ENCODE data around the gene PPP1R15A.
"Not testable (repeated sequence)": the region's sequence is repeated elsewhere in the genome, so short reads cannot be mapped to it uniquely, and the experiment has no call there.

Gene PPP1R15A

DNA sequence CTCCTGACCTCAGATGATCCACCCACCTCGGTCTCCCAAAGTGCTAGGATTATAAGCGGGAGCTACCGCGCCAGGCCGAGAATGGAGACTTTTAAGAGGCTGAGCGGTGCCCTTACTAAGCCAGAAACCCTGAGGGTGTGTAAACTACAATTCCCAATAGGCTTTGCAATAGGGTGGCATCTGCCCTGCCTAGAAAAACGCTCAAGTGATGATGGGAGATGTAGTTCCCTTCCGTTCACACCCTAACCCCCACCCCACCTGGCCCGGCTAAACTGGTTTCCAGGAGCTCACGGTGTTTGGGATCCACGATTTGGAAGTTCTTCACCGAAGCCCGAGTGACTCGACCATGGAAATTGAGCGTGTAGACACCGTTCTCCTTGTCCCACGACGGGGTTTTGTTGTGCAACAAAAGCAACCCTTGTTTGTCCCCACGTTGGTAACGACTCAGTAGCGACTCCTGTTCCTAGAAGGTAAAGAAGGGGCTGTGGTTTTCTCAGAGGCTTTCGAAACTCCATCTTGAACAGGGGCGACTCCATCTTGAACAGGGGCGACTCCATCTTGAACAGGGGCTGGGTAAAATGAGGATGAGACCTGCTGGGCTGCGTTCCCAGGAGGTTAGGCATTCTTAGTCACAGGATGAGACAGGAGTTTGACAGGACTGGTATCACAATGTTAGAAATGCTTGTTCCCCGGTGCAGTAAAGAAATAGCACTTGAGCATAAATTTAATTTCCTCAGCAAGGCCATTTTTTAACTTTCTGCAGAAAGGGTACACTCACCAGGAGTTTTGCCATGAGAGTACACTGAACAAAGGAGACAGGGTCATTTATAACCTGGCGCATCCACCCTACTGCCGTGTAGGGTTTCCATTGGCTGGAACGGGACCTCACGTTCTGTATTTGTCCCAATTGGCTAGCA is 9.8 kb downstream of the PPP1R15A start:
- DNase-seq (ENCODE audit: low spot score) = no peak

DNA sequence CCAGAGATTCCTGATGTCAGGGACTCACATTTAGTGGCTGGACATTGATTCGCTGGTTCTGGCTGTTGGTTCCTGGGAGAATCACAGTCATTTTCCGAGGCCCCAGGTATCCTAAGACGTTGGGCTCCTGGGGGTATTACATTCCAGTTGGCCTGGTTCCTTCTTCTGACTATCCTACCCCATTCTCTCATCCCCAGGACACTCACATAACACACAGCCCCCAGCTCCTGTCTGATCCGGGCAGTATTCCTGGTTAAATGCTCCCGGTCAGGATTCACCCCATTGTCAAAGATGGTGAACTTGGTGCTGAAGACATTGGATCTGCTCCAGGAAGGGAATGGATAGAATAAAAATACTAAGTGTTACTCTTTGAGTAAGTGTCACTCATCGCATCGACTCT is 11.5 kb downstream of the PPP1R15A start:
- no peak for DNase-seq (ENCODE audit: low spot score)

DNA sequence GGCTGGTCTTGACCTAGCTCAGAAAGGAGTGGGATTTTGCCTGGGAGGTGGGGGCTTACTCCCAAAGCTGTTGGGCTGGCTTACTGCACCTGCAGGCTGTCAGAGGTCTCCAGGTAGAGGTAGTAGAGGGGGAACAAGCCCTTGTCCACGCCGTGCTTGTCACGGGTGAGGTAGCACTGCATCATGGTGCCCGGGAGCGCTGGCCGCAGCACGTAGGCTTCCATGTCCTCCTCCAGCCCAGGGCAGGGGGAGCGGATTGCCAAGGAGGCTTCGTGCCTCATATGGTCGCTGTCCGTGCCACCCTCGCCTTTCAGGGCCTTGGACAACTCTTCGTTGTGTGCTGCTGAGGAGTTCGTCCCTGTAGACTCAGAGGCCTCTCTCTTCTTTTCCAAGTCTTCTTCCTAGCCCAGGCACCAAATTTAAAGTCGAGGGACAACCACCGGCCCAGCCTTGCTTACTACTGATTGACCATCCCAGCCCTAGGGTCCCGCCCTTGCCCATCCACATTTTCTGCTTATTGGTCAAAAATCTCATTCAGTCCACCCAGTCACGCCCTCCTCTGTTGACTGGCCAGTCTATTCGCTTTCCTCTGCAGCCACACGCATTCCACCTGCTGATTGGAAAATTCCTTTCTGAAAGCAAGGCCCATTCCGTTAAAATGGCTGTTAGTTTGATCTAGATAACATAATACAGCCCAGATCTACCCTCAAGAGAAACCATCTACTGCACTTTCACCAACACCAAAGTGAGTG is 15.8 kb downstream of the PPP1R15A start:
- DNase-seq (ENCODE audit: low spot score) = no peak

DNA sequence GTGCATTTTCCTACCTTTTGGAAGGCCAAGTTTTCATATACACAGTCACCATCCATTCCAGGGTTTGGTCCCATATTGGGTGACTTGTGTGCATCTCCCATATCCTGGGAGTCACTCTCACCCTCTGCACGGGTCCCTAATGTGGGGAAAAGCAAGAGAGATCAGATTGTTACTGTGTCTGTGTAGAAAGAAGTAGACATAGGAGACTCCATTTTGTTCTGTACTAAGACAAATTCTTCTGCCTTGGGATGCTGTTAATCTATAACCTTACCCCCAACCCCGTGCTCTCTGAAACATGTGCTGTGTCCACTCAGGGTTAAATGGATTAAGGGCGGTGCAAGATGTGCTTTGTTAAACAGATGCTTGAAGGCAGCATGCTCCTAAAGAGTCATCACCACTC is 17.3 kb downstream of the PPP1R15A start:
- not testable (repeated sequence) for DNase-seq (ENCODE audit: low spot score)

GRCh38 chr19:48890551-48890950 is 18.3 kb downstream of the PPP1R15A start:
- no peak for DNase-seq (ENCODE audit: low spot score)

DNA sequence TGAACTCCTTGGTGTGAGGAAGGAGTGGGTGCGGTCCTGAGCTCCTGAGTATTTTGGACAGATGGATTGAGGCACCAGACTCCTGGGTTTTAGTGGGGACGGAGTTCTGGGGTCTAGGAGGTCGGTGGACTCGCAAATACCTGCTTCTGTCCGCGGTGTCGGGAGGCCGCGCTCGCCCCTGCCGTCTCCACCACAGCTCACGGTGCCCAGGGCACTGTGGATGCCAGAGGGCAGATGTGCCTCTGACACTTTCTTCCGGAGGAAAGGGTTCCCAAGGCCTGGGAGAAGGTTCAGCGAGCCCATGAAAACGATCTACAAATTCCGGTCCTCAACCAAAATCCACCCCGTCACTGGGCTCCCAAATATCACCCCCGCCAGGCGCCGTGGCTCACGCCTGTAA is 23.0 kb downstream of the PPP1R15A start:
- no peak for DNase-seq (ENCODE audit: low spot score)

GRCh38 chr19:48896191-48896720 is 24.0 kb downstream of the PPP1R15A start:
- DNase-seq (ENCODE audit: low spot score) = no peak

DNA sequence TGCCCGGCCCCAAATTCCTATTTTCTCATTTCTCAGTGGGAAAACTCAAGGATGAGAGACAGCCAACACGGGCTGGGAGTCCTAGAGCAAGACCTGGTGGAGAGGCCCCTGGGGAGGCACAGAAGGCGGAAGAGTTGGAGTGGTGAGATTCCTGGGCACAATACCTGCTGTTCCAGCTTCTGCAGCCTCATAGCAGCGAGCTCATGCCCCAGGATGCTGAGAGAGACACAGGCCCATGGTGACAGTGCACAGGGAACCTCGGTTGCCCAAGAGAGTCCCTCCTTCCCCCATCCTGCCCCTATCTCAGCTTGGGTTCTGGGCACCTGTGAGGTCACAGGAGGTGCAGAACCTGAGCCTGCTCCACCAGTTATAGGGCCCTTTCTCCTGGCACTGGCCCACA is 25.0 kb downstream of the PPP1R15A start:
- no peak for DNase-seq (ENCODE audit: low spot score)

DNA sequence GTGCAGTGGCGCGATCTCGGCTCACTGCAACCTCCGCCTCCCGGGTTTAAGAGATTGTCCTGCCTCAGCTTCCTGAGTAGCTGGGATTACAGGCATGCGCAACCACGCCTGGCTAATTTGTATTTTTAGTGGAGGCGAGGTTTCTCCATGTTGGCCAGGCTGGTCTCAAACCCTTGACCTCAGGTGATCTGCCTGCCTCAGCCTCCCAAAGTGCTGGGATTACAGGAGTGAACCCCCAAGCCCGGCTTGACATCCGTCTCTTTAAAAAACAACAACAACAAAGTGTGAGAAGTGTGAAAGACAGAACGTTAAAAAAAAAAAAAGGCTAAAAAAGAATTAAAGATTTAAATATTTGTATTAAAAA is 27.1 kb downstream of the PPP1R15A start:
- not testable (repeated sequence) for DNase-seq (ENCODE audit: low spot score)

GRCh38 chr19:48899781-48900476 is 27.7 kb downstream of the PPP1R15A start, which contains the start of gene NUCB1:
Gene NUCB1, plus strand, starts transcription at chr19:48900312. Its CDS starts 485 bp downstream, at chr19:48900797.
- DNase-seq (ENCODE audit: low spot score) = peak; percentile 99

DNA sequence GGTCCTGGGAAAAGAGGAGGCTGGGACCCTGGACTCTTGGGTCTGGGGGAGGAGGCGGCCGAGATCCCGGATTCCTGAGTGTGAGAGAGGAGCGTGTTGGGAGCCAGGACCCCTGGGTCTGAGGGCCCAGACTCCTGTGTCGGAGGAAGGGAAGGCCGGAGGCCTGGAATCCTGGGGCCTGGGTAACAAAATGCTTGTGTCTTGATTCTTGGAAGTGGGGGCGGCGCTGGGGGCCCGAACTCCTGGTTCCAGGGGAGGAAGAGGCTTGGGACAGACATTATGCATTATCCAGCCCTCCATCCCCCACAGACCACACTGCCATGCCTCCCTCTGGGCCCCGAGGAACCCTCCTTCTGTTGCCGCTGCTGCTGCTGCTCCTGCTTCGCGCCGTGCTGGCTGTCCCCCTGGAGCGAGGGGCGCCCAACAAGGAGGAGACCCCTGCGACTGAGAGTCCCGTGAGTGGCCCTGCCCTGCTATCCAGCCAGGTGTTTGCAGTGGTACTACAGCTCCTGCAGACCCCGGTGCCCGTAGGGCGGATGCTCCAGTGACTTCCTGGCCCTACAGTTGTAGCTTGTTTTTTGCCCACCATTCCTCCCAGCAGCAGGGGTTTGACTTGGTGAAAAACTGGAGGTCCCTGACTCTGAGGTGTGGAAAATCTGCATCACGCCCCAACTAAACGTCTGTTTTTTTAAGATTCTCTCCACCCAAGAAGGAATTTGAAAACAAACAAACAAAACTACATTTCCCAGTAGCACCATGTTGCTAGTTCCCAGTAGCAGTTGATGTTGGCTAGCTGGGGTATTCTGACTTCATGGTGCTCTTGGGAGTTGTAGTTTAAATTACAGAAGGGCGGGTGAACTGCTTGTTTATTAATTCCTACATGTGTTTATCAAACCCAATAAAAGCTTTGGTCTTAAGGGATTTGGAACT is 28.5 kb downstream of the PPP1R15A start:
- peak; percentile 84 for DNase-seq (ENCODE audit: low spot score)

GRCh38 chr19:48902291-48902690 is 30.1 kb downstream of the PPP1R15A start:
- DNase-seq (ENCODE audit: low spot score) = not testable (repeated sequence)

DNA sequence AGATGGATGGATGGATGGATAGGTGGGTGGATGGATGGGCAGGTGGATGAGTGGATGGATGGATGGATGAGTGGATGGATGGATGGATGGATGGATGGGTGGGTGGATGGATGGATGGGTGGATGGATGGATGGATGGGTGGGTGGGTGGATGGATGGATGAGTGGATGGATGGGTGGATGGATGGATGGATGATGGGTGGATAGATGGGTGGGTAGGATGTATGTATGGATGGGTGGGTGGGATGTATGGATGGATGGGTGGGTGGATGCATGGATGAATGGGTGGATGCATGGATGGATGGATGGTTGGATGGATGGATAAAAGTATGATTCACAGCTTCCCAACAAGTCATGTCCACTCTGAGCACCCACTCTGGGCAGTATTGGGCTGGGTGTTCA is 31.6 kb downstream of the PPP1R15A start:
- DNase-seq (ENCODE audit: low spot score) = not testable (repeated sequence)

DNA sequence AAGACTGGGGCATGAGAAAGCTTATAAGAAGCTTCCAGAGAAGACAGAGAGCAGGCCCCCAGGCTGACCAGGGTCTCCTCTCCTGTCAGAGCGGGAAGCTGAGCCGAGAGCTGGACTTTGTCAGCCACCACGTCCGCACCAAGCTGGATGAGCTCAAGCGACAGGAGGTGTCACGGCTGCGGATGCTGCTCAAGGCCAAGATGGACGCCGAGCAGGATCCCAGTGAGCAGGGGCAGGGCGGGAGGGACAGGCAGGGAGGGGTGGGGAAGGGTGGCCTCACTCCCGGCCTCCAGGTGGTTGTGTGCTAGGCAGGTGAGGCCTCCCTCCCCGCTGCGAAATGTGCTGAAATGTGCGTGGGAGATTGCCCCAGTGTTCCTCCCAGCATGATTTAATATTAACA is 33.4 kb downstream of the PPP1R15A start:
- no peak for DNase-seq (ENCODE audit: low spot score)

GRCh38 chr19:48906324-48906723 is 34.1 kb downstream of the PPP1R15A start:
- DNase-seq (ENCODE audit: low spot score) = no peak

GRCh38 chr19:48907671-48908070 is 35.5 kb downstream of the PPP1R15A start:
- no peak for DNase-seq (ENCODE audit: low spot score)

DNA sequence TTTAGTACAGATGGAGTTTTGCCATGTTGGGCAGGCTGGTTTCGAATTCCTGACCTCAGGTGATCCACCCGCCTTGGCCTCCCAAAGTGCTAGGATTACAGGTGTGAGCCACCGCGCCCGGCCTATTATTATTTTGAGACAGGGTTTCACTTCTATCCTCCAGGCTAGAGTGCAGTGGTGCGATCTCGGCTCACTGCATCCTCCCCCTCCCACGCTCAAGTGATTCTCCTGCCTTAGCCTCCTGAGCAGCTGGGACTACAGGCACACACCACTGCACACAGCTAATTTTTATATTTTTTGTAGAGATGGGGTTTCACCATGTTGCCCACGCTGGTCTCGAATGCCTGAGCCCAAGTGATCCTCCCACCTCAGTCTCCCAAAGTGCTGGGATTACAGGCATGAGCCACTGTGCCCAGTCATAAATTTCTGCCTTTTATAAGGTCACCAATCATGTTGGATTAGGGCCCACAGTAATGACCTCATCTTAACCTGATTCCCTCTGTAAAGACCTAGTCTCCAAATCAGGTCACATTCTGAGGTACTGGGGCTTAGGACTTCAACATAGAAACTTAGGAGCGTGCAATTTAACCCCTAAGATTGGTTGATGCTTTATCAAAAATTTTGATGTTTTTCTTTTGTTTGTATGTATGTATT is 37.3 kb downstream of the PPP1R15A start:
- DNase-seq (ENCODE audit: low spot score) = not testable (repeated sequence)

GRCh38 chr19:48910803-48911202 is 38.6 kb downstream of the PPP1R15A start:
- no peak for DNase-seq (ENCODE audit: low spot score)

- DNase-seq (ENCODE audit: low spot score) = no peak
These were observed 41.1 kb downstream of the PPP1R15A start for GRCh38 chr19:48913114-48913889.

- no peak for DNase-seq (ENCODE audit: low spot score)
These were observed 42.0 kb downstream of the PPP1R15A start for GRCh38 chr19:48914181-48914580.

Data from hepatic stellate cell (primary cell).